Measurements from ENCODE around the gene ANKRD44.

DNA sequence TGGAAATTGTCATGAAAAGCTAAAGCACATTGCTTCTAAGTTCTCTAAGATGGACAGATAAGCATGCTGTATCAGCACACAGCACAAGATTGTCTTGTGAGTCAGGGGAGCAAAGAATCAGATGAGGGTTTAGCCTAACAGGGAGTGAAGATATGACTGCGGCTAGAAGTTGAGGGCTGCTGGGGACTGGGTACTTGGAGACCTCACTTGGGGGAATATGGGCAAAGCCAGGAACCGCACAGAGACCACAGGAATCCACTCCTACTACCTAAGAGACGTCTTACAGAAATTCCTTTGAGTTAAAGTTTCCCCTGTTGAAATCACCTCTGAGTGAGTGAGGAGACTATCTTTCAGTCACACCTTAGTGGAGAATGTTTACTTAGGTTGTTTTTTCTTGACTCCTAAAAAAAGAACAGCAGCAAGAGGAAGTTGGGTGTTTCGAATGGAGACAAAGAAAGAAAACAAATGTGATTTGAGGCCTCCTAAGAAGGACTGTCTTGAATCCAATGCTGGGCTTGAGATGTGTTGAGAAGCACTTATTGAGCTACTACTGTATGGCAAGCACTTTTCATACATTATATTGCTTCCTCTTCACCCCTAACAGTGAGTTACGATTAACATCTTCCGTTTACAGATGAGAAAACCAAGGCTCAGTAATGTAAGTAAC, 100.7 kb downstream of the ANKRD44 start:
- TF ChIP-seq, protein P1, sequence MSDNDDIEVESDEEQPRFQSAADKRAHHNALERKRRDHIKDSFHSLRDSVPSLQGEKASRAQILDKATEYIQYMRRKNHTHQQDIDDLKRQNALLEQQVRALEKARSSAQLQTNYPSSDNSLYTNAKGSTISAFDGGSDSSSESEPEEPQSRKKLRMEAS (CRISPR knock-in tag; IDR thresholded peaks at IDR 0.05), result no peak
- TF ChIP-seq NR3C1 (CRISPR knock-in tag; conservative IDR thresholded peaks at IDR 0.05; ENCODE audit: low read depth) (no peak), JUN (CRISPR knock-in tag; IDR thresholded peaks at IDR 0.05) (no peak), ELF4 (CRISPR knock-in tag; IDR thresholded peaks at IDR 0.05; ENCODE audit: low read depth) (no peak), IRF2 (CRISPR knock-in tag; IDR thresholded peaks at IDR 0.05; ENCODE audit: borderline replicate concordance, low read depth) (no peak), CREB1 (CRISPR knock-in tag; IDR thresholded peaks at IDR 0.05) (no peak), ZBTB21 (CRISPR knock-in tag; IDR thresholded peaks at IDR 0.05; ENCODE audit: borderline replicate concordance) (no peak)
- TF ChIP-seq, protein P2, sequence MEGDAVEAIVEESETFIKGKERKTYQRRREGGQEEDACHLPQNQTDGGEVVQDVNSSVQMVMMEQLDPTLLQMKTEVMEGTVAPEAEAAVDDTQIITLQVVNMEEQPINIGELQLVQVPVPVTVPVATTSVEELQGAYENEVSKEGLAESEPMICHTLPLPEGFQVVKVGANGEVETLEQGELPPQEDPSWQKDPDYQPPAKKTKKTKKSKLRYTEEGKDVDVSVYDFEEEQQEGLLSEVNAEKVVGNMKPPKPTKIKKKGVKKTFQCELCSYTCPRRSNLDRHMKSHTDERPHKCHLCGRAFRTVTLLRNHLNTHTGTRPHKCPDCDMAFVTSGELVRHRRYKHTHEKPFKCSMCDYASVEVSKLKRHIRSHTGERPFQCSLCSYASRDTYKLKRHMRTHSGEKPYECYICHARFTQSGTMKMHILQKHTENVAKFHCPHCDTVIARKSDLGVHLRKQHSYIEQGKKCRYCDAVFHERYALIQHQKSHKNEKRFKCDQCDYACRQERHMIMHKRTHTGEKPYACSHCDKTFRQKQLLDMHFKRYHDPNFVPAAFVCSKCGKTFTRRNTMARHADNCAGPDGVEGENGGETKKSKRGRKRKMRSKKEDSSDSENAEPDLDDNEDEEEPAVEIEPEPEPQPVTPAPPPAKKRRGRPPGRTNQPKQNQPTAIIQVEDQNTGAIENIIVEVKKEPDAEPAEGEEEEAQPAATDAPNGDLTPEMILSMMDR (IDR thresholded peaks at IDR 0.05), result no peak
- TF ChIP-seq, protein P3, sequence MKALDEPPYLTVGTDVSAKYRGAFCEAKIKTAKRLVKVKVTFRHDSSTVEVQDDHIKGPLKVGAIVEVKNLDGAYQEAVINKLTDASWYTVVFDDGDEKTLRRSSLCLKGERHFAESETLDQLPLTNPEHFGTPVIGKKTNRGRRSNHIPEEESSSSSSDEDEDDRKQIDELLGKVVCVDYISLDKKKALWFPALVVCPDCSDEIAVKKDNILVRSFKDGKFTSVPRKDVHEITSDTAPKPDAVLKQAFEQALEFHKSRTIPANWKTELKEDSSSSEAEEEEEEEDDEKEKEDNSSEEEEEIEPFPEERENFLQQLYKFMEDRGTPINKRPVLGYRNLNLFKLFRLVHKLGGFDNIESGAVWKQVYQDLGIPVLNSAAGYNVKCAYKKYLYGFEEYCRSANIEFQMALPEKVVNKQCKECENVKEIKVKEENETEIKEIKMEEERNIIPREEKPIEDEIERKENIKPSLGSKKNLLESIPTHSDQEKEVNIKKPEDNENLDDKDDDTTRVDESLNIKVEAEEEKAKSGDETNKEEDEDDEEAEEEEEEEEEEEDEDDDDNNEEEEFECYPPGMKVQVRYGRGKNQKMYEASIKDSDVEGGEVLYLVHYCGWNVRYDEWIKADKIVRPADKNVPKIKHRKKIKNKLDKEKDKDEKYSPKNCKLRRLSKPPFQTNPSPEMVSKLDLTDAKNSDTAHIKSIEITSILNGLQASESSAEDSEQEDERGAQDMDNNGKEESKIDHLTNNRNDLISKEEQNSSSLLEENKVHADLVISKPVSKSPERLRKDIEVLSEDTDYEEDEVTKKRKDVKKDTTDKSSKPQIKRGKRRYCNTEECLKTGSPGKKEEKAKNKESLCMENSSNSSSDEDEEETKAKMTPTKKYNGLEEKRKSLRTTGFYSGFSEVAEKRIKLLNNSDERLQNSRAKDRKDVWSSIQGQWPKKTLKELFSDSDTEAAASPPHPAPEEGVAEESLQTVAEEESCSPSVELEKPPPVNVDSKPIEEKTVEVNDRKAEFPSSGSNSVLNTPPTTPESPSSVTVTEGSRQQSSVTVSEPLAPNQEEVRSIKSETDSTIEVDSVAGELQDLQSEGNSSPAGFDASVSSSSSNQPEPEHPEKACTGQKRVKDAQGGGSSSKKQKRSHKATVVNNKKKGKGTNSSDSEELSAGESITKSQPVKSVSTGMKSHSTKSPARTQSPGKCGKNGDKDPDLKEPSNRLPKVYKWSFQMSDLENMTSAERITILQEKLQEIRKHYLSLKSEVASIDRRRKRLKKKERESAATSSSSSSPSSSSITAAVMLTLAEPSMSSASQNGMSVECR (CRISPR knock-in tag; IDR thresholded peaks at IDR 0.05; ENCODE audit: borderline replicate concordance), result no peak
- TF ChIP-seq, protein P4, sequence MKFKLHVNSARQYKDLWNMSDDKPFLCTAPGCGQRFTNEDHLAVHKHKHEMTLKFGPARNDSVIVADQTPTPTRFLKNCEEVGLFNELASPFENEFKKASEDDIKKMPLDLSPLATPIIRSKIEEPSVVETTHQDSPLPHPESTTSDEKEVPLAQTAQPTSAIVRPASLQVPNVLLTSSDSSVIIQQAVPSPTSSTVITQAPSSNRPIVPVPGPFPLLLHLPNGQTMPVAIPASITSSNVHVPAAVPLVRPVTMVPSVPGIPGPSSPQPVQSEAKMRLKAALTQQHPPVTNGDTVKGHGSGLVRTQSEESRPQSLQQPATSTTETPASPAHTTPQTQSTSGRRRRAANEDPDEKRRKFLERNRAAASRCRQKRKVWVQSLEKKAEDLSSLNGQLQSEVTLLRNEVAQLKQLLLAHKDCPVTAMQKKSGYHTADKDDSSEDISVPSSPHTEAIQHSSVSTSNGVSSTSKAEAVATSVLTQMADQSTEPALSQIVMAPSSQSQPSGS (CRISPR knock-in tag; IDR thresholded peaks at IDR 0.05; ENCODE audit: borderline replicate concordance, low read depth), result no peak
- TF ChIP-seq, protein P5, sequence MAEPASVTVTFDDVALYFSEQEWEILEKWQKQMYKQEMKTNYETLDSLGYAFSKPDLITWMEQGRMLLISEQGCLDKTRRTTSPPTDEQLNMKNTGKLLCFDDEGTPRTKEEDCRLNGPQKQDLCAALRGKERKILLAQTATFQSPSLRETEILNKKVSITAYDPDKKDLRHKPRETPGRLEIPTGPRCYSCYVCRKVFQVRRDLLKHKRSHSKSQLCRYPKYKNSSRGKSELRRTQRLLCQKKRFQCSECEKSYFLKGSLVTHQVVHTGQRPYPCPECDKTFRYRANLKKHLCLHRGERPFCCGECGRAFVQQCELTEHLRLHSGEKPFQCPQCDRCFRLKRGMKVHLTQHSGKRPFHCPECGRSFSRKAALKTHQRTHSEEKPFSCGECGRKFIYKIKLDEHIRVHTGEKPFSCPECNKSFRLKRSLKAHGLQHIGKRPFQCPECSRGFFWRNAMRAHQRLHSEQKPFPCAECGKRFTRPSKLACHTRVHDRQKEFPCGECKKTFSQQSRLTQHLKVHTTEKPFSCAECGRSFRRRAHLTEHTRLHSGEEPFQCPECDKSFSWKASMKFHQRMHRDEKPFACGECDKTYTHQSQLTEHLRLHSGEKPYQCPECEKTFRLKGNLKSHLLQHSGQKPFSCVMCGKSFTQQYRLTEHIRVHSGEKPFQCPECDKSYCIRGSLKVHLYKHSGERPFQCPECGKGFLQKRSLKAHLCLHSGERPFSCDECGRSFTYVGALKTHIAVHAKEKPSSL (CRISPR knock-in tag; conservative IDR thresholded peaks at IDR 0.05), result no peak
